Stimulated activated CD8-positive, alpha-beta memory T cell treated with anti-CD3 and anti-CD28 coated beads, Interleukin-15, amount 100 ng/mL, for 24 hours (primary cell): ENCODE results near the gene SOS2.
"Not testable (repeated sequence)": the region's sequence is repeated elsewhere in the genome, so short reads cannot be mapped to it uniquely, and the experiment has no call there.

Experiments used
- DNase-seq: peaks from one replicate; pipeline ENCODE4 v3.0.0-alpha.2; 2020; ENCODE audit warnings: low read depth

SOS2 gene

DNA sequence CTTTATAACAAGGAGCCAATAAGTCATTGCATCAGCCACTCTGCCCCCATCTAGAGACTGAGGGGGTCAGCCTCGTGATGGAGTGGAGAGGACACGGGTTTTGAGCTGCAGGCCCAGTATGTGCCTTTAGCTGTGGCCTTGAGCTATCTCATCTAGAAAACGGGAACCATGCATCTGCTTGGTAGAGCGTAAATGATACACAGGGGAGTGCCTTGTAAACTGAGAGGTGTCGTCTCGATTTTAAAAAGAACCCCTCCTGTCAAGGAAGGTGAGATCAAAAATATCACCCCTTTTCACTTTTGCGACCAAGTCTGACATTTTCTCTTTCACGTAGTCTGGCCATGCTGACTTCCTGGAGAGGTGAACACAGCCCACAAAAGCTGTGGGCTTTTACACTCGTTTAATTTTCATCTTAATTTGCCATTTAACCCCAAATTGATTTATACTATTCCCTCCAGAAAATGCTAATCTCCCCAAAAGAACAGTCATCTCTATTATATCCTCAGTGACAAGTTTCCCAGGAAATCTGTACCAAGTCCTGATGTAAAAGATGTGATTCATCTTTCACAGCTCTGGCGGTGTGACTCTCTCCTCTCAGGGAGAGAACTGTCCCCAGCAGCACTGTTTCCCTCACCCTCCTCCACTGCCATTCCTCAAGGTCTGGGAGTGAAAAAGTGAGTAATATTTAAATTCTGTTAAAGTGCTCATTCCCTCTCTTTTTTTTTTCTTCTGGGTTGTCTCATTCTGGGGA lies 145.6 kb downstream of the SOS2 start:
- no peak for DNase-seq

DNA sequence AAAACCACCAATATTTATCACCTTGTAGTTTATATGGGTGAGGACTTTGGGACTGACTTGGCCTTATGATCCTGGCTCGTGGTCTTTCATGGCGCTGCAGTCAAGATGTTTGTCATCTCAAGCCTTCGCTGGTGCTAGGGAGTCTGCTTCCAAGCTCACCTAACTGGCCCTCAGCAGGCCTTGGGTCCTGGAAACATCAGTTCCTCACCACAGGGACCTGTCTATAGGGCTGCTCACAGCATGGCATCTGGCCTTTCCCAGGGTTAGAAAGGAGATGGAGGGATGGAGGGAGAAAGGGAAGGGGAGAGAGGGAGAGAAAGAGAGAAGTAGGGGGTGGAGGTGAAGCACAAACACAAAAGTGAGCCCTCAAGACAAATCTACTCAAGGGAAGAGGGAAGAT lies 146.7 kb downstream of the SOS2 start:
- no peak for DNase-seq

DNA sequence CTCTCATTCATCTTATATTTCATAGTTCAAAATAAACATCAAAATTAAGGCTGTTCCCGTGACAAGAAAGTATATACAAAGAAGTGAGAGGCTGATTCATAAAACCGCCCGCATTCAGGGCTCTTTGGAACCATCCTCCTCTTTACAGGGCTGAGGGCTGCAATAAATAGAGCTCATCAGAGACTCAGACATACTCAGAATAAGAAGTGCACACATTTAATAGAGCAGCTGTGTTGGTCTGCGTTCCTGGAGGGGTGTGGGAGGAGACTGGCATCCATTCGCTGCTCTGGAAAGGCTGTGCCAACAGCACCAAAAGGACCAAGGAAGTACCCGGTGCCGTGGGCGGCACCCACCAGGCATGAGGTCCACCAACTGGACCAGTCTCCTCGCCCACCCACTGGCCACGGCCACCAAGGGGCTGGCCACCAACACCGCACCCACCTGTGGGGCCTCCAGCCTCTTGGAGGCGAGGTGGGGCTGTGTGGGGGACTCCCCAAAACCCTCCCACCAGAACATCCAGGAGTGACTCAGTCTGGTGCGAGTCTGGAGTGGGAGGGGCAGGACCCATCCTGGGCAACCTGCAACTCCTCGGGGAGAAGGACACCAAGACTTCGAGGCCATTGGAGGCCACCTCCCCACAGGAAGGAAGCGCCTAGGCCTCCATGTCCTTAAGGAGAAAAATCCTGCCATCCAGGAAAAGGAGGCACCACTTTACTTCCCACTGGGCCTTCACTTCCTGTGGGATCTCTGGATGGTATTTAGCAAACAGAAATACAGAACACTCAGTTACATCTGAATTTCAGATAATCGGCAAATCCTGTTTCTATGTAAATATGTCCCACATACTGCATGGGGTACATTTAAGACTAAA lies 147.7 kb downstream of the SOS2 start:
- no peak for DNase-seq

DNA sequence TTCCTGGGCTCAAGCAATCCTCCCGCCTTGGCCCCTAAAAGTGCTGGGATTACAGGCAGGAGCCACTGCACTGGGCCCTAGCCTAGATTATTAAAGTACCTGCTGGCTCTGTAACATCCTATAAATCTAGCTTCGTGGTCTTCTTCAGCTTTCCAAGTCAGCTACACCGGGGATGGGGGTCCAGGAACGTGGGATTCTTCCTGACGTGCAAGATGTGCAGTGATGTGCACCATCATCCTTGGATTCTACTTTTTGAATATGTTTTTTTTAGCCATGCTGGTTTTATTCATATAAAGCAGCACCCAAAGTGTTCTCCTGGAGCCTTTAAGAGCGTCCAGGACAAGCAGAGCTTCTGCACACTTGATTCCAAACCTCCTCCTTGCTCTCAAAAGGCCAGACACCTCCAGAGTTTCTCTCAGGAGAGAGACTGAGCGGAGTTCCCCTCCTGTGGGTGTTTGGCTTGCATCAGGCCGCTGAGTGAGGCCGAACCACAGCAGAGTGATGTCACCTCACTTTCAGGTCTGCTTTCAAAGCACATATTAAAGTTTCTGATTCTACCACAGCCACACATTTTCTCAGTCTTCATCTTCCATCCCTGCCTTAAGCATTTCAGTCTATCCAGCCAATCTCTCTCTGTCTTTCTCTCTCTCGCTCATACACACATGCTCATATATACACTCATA lies 148.5 kb downstream of the SOS2 start:
- DNase-seq, result no peak

DNA sequence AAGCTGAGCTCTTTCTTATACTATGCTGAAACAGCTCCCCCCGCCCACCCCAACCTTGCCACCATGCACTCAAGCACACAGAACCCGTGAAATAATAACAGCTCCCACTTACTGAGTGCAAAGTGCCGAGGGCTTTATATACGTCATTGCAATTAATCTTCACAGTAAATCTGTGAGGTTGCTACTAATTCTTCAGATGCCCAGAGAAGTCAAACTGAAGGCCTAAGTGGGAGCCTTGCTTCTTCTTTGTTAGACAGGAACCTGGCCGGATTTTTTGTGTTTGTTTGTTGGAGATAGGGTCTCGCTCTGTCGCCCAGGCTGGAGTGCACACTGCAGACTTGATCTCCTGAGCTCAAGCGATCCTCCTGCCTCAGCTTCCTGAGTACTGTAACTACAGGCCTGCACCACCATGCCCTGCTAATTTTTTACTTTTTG lies 149.1 kb downstream of the SOS2 start:
- DNase-seq, result no peak

DNA sequence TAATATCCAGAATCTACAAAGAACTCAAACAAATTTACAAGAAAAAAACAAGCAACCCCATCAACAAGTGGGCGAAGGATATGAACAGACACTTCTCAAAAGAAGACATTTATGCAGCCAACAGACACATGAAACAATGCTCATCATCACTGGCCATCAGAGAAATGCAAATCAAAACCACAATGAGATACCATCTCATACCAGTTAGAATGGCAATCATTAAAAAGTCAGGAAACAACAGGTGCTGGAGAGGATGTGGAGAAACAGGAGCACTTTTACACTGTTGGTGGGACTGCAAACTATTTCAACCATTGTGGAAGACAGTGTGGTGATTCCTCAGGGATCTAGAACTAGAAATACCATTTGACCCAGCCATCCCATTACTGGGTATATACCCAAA lies 152.3 kb downstream of the SOS2 start:
- not testable (repeated sequence) for DNase-seq

DNA sequence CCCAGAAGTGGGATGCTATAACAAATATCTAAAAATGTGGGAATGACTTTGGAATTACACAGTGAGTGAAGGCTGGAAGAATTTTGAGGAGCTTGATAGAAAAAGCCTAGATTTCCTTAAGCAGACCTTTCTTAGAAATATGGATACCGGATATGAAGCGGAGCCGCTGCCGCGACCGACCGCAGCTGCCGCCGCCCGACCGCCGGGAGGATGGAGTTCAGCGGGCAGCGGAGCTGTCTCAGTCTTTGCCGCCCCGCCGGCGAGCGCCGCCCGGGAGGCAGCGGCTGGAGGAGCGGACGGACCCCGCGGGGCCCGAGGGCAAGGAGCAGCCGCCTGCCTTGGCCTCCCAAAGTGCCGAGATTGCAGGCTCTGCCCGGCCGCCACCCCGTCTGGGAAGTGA lies 157.7 kb downstream of the SOS2 start:
- not testable (repeated sequence) for DNase-seq

DNA sequence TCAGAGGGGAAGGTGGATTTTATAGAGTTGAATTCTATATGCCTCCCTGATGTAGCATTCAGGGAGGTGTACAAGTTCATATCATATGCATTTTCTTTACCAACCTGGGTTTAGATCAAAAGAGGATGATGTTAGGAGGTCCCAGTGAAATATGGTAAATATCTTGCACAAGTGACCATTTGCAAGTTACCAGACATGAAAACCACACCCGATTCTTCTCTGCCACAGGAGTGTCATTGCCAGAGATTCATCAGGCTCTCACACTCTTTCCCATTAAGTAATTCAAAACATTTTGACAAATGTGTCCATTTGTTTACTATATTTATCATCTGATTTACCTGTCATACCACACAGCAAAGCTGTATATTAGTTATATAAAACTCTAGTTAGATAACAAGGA lies 159.0 kb downstream of the SOS2 start:
- no peak for DNase-seq

DNA sequence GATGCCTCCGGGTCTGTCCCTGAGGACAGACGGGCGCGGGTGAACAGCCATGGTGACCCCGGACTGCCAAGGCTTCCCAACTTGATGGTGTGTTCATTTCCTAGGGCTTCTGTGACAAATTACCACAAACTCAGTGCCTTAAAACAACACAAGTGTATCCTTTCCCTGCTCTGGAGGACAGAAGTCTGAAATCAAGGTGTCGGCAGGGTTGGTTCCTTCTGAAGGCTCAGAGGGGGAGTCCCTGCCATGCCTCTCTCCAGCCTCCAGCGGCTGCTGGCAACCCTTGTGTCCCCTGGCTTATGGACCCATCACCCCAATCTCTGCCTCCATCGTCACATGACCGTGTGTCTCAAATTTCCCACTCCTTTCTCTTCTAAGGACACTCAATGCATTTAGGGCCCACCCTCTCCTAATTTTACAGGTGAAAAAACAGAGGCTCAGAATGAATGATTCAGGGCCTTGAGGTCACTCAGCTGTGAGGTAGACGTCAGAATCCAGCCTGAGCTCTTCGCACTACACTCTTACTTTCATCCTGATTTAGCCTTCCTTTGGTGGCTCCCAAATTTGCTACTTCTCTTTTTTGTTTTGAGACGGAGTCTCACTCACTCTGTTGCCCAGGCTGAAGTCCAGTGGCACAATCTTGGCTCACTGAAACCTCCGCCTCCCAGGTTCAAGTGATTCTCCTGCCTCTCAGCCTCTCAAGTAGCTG lies 160.4 kb downstream of the SOS2 start:
- DNase-seq, result no peak

DNA sequence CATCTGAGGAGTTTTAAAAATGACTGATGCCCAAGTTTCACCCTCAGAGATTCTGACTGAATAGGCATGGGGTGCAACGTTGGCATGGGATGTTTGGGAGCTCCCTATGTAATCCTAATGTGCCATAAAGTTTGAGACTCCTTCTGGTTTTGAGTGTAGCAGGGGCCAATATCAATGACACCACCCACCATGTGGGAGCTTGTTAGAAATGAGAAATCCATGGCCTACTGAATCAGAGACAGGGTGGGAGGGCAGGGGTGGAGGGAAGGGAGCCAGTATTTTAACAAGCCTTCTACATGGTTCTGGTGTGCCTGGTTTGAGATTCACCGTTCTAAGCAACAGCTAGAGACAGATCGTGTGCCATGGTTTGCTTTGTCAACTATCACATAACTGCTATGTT lies 161.1 kb downstream of the SOS2 start:
- DNase-seq, result no peak

DNA sequence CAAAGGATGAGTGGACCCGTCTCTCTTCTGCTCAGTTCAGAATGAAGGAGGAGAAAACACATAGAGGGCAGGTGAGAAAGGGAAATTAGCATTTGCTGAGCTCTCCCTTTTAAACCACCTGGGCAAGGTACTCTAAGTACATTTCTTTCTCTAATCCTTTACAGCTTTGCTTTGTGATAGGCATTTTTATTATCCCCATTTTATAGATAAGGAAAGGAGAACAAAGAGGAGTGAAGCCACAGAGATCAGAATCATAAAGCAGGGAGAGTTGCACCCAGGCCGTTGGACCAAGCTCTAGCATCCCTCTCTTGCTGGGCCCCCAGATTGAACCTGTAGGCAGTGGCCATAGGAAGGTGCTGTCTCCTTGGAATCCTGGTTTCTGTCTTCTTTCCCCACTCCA lies 162.1 kb downstream of the SOS2 start:
- DNase-seq, result no peak

DNA sequence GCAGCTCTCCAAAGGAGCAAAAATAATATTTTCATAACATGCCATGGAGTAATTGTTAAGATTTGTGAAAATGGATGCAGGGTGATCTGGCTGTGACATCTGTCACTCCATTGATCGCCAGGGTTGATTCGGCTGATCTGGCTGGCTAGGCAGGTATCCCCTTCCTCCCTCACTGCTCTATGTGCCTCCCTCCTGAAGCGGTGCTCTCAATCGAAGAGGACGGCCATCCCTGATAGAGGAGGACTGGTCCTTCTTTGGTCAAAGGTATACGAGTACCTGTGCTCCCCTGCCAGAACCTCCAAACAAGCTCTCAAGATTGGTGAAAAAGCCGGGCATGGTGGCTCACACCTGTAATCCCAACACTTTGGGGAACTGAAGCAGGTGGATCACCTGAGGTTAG lies 162.9 kb downstream of the SOS2 start:
- DNase-seq, result no peak

DNA sequence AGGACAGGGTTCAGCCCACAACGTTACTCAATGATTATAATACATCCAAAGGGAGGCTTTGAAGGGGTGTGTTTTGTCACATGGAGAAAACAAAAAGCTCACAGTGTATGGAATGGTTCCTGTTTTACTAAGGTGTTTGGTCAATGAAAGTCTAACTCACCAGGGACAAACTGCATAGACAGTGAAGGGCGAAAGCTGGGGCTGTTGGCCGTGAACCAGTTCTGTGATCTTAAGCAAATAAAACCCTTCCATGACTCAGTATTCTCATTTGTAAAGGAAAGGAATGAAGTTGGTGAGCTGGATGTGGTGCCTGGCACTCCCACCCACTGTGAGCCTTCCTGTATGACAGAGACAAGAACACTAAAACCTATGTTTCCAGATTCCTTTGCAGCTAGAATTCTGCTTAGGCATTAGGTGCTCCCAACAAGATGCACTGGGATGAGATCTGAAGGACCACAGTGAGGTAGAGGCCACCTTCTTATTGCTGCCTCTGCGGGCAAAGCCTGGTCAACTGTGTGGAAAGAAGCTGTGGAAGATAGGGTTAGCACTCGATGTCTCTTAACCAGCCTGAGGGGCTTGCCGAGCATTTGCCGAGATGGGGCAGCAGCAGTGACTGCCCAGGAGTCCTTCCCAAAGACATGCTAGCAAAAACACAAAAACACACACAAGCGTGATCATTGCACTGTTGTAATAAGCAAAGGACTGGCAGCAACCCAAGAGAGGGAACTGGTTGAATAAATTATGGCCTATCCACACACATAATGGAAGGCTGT lies 163.5 kb downstream of the SOS2 start:
- DNase-seq, result no peak
